Measurements from ENCODE around the gene DUSP15.

The DUSP15 gene

DNA sequence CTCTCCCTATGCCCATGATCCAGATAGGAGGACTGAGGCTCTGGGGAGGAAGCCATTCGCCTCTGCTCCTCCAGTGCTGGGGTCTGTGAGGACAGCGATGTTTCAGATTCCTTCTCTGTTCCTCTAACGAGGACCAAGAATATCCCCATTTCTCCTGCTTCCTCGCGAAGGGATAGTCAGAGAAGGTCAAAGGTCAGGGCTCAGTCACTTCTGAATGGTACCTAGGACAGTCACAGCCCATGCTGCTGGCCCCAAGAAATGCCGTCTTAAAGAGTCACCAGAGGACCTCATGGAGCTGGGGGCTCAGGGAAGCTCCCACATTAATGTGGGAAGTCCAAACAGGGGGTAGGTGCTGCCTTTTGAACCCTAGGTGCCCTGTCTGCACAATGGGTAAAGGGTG lies 27.0 kb downstream of the DUSP15 start:
- no peak for TF ChIP-seq ZNF274 (IDR thresholded peaks at IDR 0.05; ENCODE audit: low read depth, low read length)
- H3K4me3 ChIP-seq (ENCODE audit: low read length), result no peak overlapping the region

DNA sequence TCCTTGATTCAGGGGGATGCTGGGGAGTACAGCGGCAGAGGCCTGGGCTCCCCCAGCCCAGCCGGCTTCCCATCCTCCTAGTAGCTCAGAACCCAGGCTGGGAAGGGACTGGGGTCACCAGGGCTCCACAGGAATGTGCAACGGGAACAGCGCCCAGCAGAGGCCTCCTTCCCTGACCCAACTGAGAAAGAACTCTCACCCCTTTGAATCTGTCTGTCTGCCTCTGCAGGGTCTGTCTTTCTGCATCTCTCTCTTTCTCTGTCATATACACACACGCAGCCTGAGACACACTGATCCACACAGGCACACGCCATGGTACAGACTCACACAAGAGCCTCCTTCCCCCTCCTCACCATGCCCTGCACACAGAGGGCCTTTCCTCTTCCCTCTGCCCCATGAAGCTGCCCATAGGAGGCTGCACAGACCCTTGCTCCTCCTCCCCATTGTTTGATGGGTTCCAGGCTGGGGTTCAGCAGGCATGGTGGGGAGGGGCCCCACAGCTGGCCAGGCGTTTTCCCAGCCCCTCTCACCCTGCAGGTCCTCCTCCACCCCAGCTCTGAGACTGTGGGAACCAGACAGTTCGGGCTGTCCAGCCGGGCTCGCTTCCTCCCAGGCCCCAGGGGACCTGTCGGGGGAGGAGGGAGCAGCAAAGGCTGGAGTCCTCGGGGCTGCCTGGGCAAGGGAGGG lies 27.7 kb downstream of the DUSP15 start:
- H3K4me3 ChIP-seq (ENCODE audit: low read length), result no peak overlapping the region
- TF ChIP-seq ZNF274 (IDR thresholded peaks at IDR 0.05; ENCODE audit: low read depth, low read length), result no peak

DNA sequence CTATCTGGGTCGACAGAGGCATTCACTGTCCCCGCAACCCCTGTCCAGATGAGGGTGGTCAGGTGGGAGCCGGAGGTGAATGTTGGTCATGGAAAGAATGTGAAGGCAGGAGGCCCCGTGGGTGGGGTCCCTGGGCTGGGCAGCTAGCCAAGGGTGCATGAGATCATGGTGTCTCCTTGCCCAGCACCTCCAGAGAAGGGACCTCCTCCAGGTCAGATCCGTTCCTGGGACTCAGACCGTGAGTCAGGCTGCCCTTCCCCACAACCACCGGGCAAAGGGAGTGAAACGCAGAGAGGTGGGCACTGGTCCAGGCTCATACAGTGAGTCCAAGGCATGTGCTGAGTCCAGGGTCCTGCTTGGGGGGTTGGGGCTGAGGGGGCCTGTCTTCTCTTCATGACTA lies 28.4 kb downstream of the DUSP15 start:
- no peak overlapping the region for H3K4me3 ChIP-seq (ENCODE audit: low read length)
- TF ChIP-seq ZNF274 (IDR thresholded peaks at IDR 0.05; ENCODE audit: low read depth, low read length), result no peak

DNA sequence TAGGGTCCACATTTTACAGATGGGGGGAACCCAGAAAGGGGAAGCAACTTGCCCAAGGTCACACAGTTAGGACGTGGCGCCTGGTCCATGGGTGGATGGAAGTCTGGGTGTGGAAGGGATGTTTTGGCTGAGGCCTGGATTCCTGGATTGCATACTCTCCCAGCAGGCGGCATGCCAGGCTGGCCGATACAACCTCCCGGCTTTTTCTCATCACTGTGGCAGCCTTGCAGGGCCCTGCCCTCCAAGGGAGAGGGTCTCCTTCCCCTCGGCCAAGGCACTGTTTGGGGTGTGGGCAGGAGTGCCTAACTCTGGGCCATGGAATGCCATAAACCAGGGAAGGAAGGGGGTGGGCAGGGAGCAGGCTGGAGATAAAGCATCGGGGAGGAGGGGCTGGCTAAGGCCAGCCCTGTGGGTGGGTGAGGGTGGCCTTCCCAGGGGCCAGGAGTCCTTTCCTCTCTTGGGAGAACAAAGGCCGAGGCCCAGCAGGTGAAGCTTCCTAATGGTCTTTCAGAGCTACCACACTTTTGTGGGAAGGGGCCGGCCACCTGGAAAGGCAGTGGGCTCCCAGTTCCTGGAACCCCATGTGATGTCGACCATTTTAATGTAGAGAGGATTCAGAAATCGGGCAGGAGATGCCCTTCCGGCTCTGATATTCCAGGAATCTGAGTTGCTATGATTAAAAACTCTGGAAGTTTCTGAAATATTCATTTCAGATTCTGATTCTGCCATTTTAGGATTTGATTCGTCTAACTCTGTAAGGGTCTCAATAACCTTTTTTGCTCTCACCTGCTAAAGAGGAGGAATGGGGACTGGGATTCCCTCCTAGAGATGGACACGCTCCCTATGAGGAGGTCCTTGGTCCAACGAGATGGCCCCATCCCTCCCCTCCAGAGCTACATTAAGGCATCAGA lies 29.2 kb downstream of the DUSP15 start:
- TF ChIP-seq ZNF274 (IDR thresholded peaks at IDR 0.05; ENCODE audit: low read depth, low read length), result no peak
- no peak overlapping the region for H3K4me3 ChIP-seq (ENCODE audit: low read length)

GRCh38 chr20:31839782-31840487 lies 30.4 kb downstream of the DUSP15 start:
- TF ChIP-seq ZNF274 (IDR thresholded peaks at IDR 0.05; ENCODE audit: low read depth, low read length), result no peak

GRCh38 chr20:31838646-31839292 lies 31.6 kb downstream of the DUSP15 start:
- H3K4me3 ChIP-seq (ENCODE audit: low read length), result no peak overlapping the region
- no peak for TF ChIP-seq ZNF274 (IDR thresholded peaks at IDR 0.05; ENCODE audit: low read depth, low read length)

More at GRCh38 chr20:31839782-31840487, 30.4 kb downstream of the DUSP15 start:
- H3K4me3 ChIP-seq (ENCODE audit: low read length), result no peak overlapping the region

DNA sequence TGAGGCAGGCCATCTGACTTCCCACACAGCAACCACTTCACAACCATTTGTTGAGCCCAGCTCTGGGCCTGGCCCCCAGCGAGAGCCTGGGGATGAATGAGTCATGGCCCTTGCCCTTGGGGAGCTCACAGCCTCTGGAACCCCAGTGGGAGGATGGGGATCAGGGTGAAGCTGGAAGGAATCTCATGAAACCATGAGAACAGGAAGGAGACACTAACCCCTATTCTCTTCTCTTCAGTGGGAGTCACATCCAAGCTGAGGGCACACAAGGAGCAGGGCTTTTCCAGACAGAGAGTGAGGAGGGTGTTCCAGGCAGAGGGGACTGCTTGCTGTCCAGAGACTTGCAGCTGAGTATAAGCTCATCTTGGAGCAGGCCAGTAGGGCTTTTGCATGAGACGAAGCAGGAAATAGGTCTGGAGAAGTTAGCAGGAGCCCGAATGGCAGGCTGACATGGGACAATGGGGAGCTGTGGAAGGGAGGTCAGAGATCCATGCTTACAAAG lies 32.4 kb downstream of the DUSP15 start:
- no peak overlapping the region for H3K4me3 ChIP-seq (ENCODE audit: low read length)
- no peak for TF ChIP-seq ZNF274 (IDR thresholded peaks at IDR 0.05; ENCODE audit: low read depth, low read length)

- no peak for TF ChIP-seq ZNF274 (IDR thresholded peaks at IDR 0.05; ENCODE audit: low read depth, low read length)
- H3K4me3 ChIP-seq (ENCODE audit: low read length), result no peak overlapping the region
Measured at GRCh38 chr20:31836853-31837608, 33.3 kb downstream of the DUSP15 start.

GRCh38 chr20:31835977-31836852 lies 34.1 kb downstream of the DUSP15 start:
- no peak for TF ChIP-seq ZNF274 (IDR thresholded peaks at IDR 0.05; ENCODE audit: low read depth, low read length)
- H3K4me3 ChIP-seq (ENCODE audit: low read length), result no peak overlapping the region

GRCh38 chr20:31835554-31835953 lies 34.8 kb downstream of the DUSP15 start:
- TF ChIP-seq ZNF274 (IDR thresholded peaks at IDR 0.05; ENCODE audit: low read depth, low read length), result no peak
- H3K4me3 ChIP-seq (ENCODE audit: low read length), result no peak overlapping the region

- TF ChIP-seq ZNF274 (IDR thresholded peaks at IDR 0.05; ENCODE audit: low read depth, low read length), result no peak
- no peak overlapping the region for H3K4me3 ChIP-seq (ENCODE audit: low read length)
Measured at GRCh38 chr20:31833931-31834521, 36.3 kb downstream of the DUSP15 start.
